ENCODE measurements around the gene FOXN1. TPM values are rescaled to one million over a fixed set of nuclear protein-coding genes. Genes with fewer than 3 reads are reported as not detected.
A peak's percentile ranks its signal among the peaks of the same experiment; 100 is the strongest.

The FOXN1 gene
- total RNA-seq, 1 experiment from 2014 or later, result not detected

- no peak for DNase-seq
- H3K4me2 ChIP-seq (ENCODE audit: low read length), result no peak overlapping the region
- no peak for TF ChIP-seq EZH2 (IDR thresholded peaks at IDR 0.05; ENCODE audit: low read length, unreplicated experiment)
- no peak overlapping the region for H3K9ac ChIP-seq (ENCODE audit: low read length)
- H3K9me3 ChIP-seq (ENCODE audit: low read length), result no peaks in the 10 kb centered on the region
- H3K9me2 ChIP-seq (replicated peaks; ENCODE audit: low read length), result no peaks in the 10 kb centered on the region
- no peaks in the 10 kb centered on the region for H3K27me3 ChIP-seq (ENCODE audit: low read length)
- H2AFZ ChIP-seq (ENCODE audit: low read length), result no peak overlapping the region
- H3K4me1 ChIP-seq (ENCODE audit: insufficient read depth, low read length), result peaks cover 4% of the 10 kb centered on the region; the same call in 1 of the 2 replicates
- no TSS peak for BruUV-seq (replicated peaks)
- H3K27ac ChIP-seq (ENCODE audit: low read length), result no peak overlapping the region
- ChIA-PET POLR2A (ENCODE audit: unreplicated experiment) (no interaction called here), CTCF (interaction anchor here (0.6 kb wide), 2 partner anchors 59 to 60 kb away, joined by 3 to 6 read pairs; no protein-coding TSS in a partner anchor)
- no peak for ATAC-seq
- no peaks in the 10 kb centered on the region for H3F3A ChIP-seq (ENCODE audit: low read length, unreplicated experiment)
- no peaks in the 10 kb centered on the region; the same call in 1 of the 2 replicates for H3K36me3 ChIP-seq (ENCODE audit: low read depth, low read length)
- no peaks in the 10 kb centered on the region for H4K20me1 ChIP-seq (ENCODE audit: low read length)
- H3K79me2 ChIP-seq (ENCODE audit: low read length), result 0 out of 2 replicates have a peak, but pooled peaks cover under 1% of the 10 kb centered on the region
- no peak overlapping the region for H3K4me3 ChIP-seq (ENCODE audit: low read length)
- intact Hi-C loops (cut with micrococcal nuclease), result loop anchor here (10.0 kb wide), 1 partner anchor 141 kb away; the partner anchor contains the start of gene SLC46A1
Measured at GRCh38 chr17:28545787-28546415, 39.8 kb downstream of the FOXN1 start.

- Histone ChIP-seq H3K27me3 (ENCODE audit: low read length) (no peaks in the 10 kb centered on the region), H2AFZ (ENCODE audit: low read length) (no peak overlapping the region), H3K36me3 (ENCODE audit: low read depth, low read length) (no peaks in the 10 kb centered on the region; the same call in 1 of the 2 replicates), H4K20me1 (ENCODE audit: low read length) (no peaks in the 10 kb centered on the region), H3K79me2 (ENCODE audit: low read length) (peaks cover 10% of the 10 kb centered on the region; the same call in 1 of the 2 replicates), H3K27ac (ENCODE audit: low read length) (no peak overlapping the region), H3F3A (ENCODE audit: low read length, unreplicated experiment) (no peaks in the 10 kb centered on the region), H3K4me1 (ENCODE audit: insufficient read depth, low read length) (0 out of 2 replicates have a peak, but pooled peaks cover 8% of the 10 kb centered on the region), H3K9me2 (replicated peaks; ENCODE audit: low read length) (no peaks in the 10 kb centered on the region), H3K9ac (ENCODE audit: low read length) (no peak overlapping the region), H3K4me2 (ENCODE audit: low read length) (no peak overlapping the region), H3K9me3 (ENCODE audit: low read length) (no peaks in the 10 kb centered on the region), H3K4me3 (ENCODE audit: low read length) (no peak overlapping the region)
- intact Hi-C loops (cut with micrococcal nuclease), result loop anchor here (10.0 kb wide), 1 partner anchor 142 kb away; the partner anchor contains the start of gene SLC46A1
- no TSS peak for BruUV-seq (replicated peaks)
- DNase-seq (no peak), ATAC-seq (no peak)
- TF ChIP-seq EZH2phosphoT487 (IDR thresholded peaks at IDR 0.05; ENCODE audit: borderline replicate concordance, low read length) (no peak), CTCF (conservative IDR thresholded peaks at IDR 0.05; ENCODE audit: low read depth, low read length) (no peak), EZH2 (IDR thresholded peaks at IDR 0.05; ENCODE audit: low read length, unreplicated experiment) (no peak)
- CTCF ChIA-PET, result no interaction called here
- POLR2A ChIA-PET (ENCODE audit: unreplicated experiment), result no interaction called here
Measured at GRCh38 chr17:28547096-28547622, 41.0 kb downstream of the FOXN1 start.

DNA sequence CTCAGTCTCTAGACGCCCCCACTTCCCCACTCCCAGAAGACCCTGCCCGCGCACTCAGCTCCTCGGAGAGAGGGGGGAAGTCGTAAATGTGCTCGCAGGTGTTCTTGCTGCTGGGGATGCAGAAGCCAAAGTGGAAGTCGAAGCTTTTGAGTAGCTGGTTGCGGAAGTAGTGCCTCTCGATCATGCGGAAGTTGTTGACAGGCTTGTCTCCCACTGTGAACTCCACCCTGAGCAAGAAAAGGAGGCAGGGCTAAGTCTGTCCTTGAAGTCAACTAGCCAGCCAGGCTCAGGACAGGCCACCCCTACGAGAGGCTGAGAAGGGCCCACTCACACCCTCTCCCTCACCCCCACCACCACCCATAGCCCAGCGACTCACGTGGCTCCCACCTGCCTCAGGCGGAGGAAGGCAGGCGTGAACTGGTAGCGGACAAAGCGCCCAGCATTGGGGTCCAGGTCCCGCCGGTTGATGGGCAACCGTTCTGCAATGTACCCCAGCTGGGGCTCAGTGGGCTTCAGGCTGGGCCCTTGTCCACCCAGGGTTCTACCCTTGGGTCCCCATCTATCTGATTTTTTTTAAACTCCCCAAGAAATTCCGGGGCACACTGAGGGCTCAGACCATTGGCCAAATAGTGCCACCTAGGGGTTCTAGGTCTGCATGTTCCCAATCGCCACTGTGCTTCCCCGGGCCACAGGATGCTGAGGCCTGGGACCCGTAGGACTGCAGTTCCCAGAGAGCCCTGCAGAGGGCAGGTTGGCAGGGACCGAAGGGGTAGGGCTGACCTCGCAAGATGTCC, 41.7 kb downstream of the FOXN1 start:
- no peaks in the 10 kb centered on the region for H3K9me3 ChIP-seq (ENCODE audit: low read length)
- TF ChIP-seq EZH2 (IDR thresholded peaks at IDR 0.05; ENCODE audit: low read length, unreplicated experiment), result no peak
- TF ChIP-seq CTCF (conservative IDR thresholded peaks at IDR 0.05; ENCODE audit: low read depth, low read length), result peak; percentile 87
- no peak overlapping the region for H3K4me2 ChIP-seq (ENCODE audit: low read length)
- DNase-seq, result peak; percentile 81
- intact Hi-C loops (cut with micrococcal nuclease), result loop anchor here (1.0 to 10.0 kb wide), 2 partner anchors 65 to 143 kb away; partner anchors contain the start of gene SLC46A1
- H2AFZ ChIP-seq (ENCODE audit: low read length), result no peak overlapping the region
- H4K20me1 ChIP-seq (ENCODE audit: low read length), result no peaks in the 10 kb centered on the region
- H3K4me1 ChIP-seq (ENCODE audit: insufficient read depth, low read length), result 0 out of 2 replicates have a peak, but pooled peaks cover 8% of the 10 kb centered on the region
- CTCF ChIA-PET, result no interaction called here
- POLR2A ChIA-PET (ENCODE audit: unreplicated experiment), result no interaction called here
- H3K27ac ChIP-seq (ENCODE audit: low read length), result no peak overlapping the region
- no TSS peak for BruUV-seq (replicated peaks)
- H3K4me3 ChIP-seq (ENCODE audit: low read length), result no peak overlapping the region
- peaks cover 10% of the 10 kb centered on the region; the same call in 1 of the 2 replicates for H3K79me2 ChIP-seq (ENCODE audit: low read length)
- H3K9ac ChIP-seq (ENCODE audit: low read length), result no peak overlapping the region
- H3F3A ChIP-seq (ENCODE audit: low read length, unreplicated experiment), result no peaks in the 10 kb centered on the region
- H3K36me3 ChIP-seq (ENCODE audit: low read depth, low read length), result no peaks in the 10 kb centered on the region; the same call in 1 of the 2 replicates
- H3K27me3 ChIP-seq (ENCODE audit: low read length), result no peaks in the 10 kb centered on the region
- ATAC-seq, result peak; percentile 54
- H3K9me2 ChIP-seq (replicated peaks; ENCODE audit: low read length), result no peaks in the 10 kb centered on the region

Data from PC-3 (cell line).